GM18861 (cell line): Measurements from ENCODE around the gene BUD23.
A peak's percentile ranks its signal among the peaks of the same experiment; 100 is the strongest.
"Not testable (repeated sequence)": the region's sequence is repeated elsewhere in the genome, so short reads cannot be mapped to it uniquely, and the experiment has no call there.

Source experiments
- ATAC-seq: cut with Tn5 transposase; IDR thresholded peaks from one replicate; pipeline ENCODE4 v1.9.1; 2021; ENCODE audit not compliant: unreplicated experiment

The BUD23 gene

DNA sequence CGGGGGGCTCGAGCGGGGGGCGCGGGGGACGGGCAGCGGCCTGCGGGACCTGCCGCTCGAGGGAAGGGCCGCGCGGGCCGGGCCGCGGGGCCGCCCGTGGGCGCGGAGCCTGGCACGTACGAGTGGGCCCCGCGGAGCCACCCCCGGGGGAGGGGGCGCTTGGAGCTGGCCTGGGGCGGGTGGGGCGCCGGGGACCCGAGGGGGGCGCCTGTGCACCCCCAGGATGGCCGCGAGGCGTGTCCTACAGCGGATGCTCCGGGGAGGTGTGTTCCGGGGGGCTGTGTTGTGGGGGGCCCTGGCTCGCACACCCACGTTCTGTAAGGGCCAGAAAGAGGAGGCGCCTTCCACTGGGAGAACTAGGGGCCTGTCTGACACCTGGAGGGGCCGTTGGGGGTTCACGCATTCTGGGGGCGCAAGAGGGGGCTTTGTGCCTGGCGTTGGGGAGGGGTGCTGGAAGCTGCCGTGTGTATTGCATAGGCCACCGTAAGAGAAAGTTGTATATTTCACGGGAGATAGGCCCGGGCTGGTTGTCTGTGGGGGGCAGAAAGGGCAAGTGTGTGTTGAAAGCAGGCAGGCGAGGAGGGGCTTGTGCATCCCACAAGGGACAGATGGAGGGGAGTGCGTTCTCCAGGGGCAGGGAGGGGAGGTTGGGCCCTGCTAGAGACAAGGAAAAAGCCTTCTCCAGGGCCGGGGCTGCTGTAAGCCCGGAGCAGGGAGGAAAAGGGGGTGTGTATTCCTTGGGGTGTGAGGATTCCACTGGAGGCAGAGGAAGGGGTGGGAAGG, 15.1 kb upstream of the BUD23 start:
- ATAC-seq, result no peak

- ATAC-seq, result no peak
Measured at GRCh38 chr7:73668886-73669230, 14.5 kb upstream of the BUD23 start.

DNA sequence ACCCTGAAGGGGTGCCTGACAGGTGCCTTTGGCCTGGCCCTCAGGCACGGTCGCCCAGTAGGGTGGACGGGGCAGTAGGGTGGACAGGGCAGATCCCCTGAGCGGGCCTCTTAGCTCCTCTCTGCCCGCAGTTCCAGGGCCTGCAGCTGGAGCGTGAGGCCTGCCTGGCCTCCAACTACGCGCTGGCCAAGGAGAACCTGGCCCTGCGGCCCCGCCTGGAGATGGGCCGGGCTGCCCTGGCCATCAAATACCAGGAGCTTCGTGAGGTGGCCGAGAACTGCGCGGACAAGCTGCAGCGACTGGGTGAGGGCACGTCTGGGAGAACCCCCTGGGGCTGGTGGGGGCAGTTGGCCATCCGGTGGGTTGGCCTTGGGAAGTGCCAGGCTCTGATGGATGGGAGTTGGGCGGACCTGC, 14.1 kb upstream of the BUD23 start:
- no peak for ATAC-seq

- no peak for ATAC-seq
Measured at GRCh38 chr7:73669858-73670385, 13.5 kb upstream of the BUD23 start.

DNA sequence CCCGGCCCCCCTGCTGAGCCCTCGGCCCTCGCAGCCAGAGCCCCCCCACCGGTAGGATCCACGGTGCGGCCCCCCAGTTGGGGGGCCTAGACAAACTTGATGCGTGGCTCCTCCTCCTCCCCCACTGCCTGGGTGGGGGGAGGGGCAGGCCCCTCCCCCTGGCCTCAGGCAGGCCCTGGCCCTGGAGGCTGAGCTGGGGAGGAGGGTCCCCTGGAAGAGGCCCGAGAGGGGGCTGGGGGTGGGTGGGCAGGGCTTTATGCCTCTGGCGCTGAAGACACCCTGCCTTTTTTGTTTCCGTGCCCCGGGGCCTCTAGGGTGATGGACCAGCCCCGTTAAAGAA, 12.1 kb upstream of the BUD23 start:
- no peak for ATAC-seq

- ATAC-seq, result no peak
Measured at GRCh38 chr7:73671857-73672445, 11.4 kb upstream of the BUD23 start.

DNA sequence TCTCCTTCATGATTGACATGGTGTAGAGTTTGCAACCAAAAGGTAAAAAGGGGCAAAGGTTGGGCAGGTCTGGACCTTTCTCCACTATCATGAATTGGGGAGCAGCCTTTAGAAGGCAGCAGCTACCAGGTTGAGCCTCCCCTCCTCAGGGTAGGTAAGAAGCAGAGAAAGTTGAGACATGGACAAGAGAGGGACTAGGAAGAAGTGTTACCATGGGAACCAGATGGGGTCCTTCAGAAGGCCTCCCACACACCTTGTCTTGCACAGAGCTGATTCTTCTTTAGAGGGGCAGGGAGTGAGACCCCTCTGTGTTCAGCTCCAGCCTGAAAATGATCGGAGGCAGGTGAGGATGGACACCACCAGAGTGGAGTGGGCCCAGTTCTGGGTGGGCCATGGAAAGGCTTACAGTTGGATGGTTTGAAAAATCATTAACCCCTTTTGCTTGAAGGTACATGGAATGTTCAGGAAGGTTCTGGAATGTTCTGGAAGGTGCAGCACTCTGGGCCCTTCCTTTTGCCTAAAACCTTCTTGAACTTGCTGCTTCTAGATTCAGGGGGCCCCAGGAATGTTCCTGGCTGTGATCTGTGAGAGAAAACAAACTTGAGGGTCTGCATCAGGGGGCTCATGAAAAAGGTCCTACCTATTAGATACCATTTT, 8.8 kb upstream of the BUD23 start:
- no peak for ATAC-seq

- not testable (repeated sequence) for ATAC-seq
Measured at GRCh38 chr7:73676062-73676461, 7.3 kb upstream of the BUD23 start.

GRCh38 chr7:73678862-73679261, 4.5 kb upstream of the BUD23 start:
- no peak for ATAC-seq

DNA sequence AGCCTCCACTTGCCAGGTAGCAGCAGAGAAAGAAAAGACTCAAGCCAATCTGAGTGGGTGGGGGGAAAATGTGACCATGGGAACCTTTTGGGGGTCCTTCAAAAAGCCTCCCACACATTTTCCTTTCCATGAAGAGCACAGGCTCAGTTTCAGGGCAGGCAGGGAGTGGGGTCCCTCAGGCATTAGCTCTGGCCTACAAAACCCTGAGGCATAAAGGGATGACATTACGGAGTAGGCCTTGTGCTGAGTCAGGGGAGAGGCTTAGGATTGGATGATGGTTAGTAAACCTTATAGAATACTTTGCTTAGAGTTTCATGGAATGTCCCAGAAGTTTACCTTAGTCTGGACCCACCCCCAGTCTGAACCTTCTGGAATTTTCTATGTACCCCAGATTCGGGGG, 3.7 kb upstream of the BUD23 start:
- no peak for ATAC-seq

GRCh38 chr7:73680501-73680900, 2.9 kb upstream of the BUD23 start:
- ATAC-seq, result no peak

GRCh38 chr7:73681031-73681430, 2.4 kb upstream of the BUD23 start:
- ATAC-seq, result no peak

DNA sequence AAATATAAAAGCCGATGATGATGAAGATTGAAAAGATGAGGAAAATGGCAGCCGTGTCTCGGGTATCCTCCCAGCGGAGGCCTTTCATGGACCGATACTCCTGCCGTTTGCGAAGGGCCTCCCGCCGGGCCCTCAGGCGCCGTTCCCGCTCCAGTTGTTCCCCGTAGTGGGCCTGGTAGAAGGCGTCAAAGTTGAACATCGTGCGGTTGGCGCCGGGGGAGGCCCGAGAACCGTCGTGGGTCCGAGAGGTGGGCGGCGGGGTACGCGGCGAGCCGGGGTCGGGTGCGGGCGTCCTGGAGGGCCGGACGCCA, 697 bp upstream of the BUD23 start:
- ATAC-seq, result no peak

DNA sequence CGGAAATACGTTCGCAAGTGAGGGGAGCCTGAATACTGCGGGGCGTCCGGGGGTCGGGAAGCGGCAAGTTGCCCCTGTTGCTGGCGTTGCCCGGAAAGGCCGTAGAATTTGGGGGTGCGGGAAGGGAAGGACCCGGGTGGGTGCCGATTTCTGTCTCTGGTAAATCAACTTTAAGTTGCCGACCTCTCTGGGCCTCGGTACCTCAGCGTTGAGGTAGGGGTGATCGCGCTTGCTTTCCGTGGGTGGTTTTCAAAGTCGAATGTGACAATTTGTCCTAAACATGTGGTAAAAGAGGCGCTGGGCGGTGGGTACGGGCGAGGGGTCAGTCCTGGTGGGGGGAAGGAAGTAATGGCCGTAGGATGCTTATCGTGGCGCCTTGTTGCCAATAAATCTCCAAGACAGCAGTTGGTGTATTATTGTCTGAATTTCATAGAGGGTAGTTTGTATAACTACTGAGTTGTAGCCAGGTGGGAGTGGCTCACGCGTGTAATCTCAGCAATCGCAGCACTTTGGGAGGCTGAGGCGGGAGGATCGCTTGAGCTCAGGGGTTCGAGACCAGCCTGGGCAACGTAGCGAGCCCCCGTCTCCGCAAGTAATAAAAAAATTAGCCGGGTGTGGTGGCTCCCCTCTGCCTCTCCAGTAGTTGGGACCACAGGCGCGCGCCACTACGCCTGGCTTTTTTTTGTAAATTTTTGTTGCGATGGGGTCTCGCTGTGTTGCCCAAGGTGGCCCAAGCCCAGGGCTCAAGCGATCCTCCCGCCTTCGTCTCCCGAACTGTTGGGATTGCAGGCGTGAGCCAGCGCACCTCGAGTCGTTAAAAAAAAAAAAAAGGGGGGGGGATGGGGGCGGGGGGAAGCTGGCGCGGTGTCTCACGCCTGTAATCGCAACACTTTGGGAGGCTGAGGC, 644 bp downstream of the BUD23 start:
- peak; percentile 9 for ATAC-seq

- ATAC-seq, result no peak
Measured at GRCh38 chr7:73685311-73685710, 1.9 kb downstream of the BUD23 start.

GRCh38 chr7:73688288-73688687, 4.9 kb downstream of the BUD23 start:
- no peak for ATAC-seq

GRCh38 chr7:73690646-73691045, 7.2 kb downstream of the BUD23 start:
- no peak for ATAC-seq

- no peak for ATAC-seq
Measured at GRCh38 chr7:73696372-73696771, 13.0 kb downstream of the BUD23 start.

GRCh38 chr7:73698410-73698809, 15.0 kb downstream of the BUD23 start:
- ATAC-seq, result no peak

DNA sequence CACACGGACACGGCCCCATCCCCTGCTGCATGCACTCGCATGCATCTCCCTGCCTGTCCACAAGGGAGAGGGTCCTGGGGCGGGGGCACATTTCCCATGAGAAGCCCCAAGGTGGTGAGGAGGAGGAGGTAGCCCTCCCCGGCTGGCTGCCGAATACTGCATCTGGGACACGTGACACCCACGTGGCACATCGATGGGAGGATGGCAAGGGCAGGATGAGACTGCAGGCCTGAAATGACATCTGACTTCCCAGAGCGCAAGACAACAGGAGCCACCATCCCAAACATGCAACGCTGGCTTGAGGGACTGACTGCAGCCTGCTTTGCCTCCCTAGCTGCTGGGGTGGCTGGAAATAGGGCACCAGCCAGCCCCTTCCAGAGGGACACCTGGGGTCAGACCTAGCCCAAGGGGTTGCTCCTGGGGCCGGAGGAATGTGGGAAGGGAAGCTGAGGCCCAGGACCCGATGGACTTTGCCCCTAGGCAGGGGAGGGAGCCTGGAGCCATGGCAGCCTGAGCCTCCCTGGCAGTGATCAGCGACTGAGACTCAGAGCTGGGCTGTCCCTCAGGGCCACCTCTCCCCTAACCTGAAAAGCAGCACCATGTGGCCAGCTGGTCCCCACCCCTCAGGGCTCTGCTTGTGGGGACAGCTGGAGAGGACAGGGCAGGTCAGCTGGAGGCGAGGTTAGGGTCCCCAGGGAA, 16.1 kb downstream of the BUD23 start:
- ATAC-seq, result no peak

DNA sequence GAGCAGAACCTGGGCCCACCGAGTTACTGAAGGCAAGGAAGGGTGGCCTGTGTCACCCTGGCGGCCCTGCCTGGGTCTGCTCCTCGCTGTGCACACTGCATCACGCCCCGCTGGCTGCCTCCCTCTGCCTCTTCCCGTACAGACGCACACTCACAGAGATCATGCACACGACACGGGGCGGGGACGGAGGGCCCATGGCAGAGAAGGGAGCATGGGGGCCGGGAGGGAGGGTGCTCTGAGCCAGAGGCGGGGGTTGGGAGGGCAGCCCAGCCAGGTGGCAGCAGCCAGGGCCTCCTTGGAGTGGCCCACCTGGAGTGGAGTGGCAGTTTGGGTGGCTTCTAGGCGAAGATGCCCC, 16.6 kb downstream of the BUD23 start:
- ATAC-seq, result no peak
